ENCODE results near the gene S100Z.

Gene S100Z

DNA sequence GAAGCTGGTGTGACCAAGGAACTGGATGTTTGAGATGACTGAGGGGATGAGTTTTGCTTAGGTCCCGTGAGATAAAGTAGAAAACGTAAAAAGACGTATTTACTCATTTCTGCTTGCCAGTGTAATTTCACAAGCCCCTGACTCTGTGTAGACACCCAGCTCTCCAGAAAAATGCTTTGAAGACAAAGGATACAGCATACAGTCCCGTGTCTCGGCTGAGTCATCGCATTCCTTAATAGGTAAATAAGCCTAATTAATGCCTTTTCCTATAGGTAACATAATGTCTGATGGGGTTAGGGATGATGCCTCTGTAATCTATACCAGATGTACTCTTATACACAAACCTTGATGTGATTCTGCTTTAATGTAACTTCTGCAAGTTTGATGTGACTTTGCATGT is 20.2 kb downstream of the S100Z start:
- ChIA-PET CTCF (interaction anchor here (1.7 to 4.9 kb wide), 3 partner anchors 9 to 207 kb away, joined by 4 to 31 read pairs (median 10); no protein-coding TSS in a partner anchor), POLR2A (no interaction called here)
- TF ChIP-seq, protein P1, sequence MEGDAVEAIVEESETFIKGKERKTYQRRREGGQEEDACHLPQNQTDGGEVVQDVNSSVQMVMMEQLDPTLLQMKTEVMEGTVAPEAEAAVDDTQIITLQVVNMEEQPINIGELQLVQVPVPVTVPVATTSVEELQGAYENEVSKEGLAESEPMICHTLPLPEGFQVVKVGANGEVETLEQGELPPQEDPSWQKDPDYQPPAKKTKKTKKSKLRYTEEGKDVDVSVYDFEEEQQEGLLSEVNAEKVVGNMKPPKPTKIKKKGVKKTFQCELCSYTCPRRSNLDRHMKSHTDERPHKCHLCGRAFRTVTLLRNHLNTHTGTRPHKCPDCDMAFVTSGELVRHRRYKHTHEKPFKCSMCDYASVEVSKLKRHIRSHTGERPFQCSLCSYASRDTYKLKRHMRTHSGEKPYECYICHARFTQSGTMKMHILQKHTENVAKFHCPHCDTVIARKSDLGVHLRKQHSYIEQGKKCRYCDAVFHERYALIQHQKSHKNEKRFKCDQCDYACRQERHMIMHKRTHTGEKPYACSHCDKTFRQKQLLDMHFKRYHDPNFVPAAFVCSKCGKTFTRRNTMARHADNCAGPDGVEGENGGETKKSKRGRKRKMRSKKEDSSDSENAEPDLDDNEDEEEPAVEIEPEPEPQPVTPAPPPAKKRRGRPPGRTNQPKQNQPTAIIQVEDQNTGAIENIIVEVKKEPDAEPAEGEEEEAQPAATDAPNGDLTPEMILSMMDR (IDR thresholded peaks at IDR 0.05; ENCODE audit: control extremely low read depth, extremely low read depth, low read depth, missing control alignments): no peak
- no peak for DNase-seq (ENCODE audit: extremely low spot score)

DNA sequence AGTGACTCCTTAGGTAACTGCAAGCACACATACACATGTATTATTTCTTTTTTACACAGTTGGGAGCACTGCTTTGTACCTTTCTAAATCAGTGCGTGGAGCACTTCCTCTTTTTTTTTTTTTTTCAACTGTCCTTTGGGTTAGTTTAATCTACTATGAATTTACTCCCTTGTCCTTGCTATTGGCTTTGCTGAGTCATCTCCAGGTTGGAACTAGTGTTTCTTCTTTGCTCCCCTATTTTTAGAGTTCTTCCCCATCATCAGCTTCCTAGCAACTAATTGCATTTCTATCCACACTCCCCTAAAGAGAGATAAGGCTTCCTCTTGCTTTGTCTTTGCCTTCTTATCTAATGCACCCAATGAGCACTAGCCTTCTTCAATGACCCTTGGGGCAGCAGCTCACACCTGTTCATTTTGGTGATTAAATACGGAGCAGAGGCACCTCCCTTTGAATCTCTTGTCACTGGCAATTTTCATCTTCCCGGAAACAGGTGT is 24.3 kb downstream of the S100Z start:
- TF ChIP-seq, protein P1 (IDR thresholded peaks at IDR 0.05; ENCODE audit: control extremely low read depth, extremely low read depth, low read depth, missing control alignments): no peak
- CTCF ChIA-PET: no interaction called here
- POLR2A ChIA-PET: interaction anchor here (0.7 kb wide), 1 partner anchor 21 kb away, joined by 3 read pairs; no protein-coding TSS in a partner anchor
- DNase-seq (ENCODE audit: extremely low spot score): peak; percentile 42

DNA sequence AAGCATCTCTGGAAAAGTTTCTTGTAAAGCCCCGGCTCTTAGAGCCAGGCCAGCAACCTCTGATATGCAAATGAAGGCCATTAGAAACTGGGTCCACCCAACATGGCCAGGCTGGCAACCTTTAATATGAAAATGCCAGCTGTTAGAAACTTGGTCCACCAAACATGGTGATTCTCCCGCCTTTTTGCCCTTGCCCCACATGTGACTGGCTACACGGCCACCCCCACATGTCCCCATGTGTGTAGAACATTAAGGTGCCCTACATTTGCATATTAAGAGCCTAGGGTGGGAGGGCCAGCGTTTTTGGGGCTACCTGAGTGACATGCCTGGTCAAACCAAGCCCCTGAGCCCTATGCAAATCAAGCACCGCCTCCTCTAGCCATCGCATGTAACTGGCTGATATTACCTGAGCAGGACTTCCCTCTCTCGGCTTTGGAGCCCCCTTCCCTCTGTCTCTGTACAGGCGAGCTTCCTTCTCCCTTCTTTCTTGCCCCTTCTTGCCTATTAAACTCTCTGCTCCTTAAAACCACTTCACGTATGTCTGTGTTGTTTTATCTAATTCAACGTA is 39.0 kb downstream of the S100Z start:
- ChIA-PET POLR2A (no interaction called here), CTCF (no interaction called here)
- TF ChIP-seq, protein P1 (IDR thresholded peaks at IDR 0.05; ENCODE audit: control extremely low read depth, extremely low read depth, low read depth, missing control alignments): no peak

DNA sequence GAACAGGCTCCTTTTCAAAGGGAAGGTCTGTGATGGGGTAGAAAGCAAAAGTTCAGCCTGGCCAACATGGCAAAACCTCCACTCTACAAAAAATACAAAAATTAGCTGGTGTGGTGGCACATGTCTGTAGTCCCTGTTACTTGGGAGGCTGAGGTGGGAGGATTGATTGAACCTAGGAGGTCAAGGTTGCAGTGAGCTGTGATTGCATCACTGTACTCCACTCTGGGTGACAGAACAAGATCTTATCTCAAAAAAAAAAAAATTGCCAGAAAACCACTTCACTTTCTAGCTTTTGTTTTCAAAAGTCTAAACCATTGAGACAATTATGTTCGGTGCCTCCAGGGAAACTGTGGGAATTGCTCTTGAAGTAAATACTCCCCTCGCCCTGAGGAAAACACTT is 43.5 kb downstream of the S100Z start:
- ChIA-PET CTCF (no interaction called here), POLR2A (no interaction called here)
- DNase-seq (ENCODE audit: extremely low spot score): no peak
- TF ChIP-seq, protein P1 (IDR thresholded peaks at IDR 0.05; ENCODE audit: control extremely low read depth, extremely low read depth, low read depth, missing control alignments): no peak

More for the DNA sequence above, 39.0 kb downstream of the S100Z start:
- DNase-seq (ENCODE audit: extremely low spot score): no peak

DNA sequence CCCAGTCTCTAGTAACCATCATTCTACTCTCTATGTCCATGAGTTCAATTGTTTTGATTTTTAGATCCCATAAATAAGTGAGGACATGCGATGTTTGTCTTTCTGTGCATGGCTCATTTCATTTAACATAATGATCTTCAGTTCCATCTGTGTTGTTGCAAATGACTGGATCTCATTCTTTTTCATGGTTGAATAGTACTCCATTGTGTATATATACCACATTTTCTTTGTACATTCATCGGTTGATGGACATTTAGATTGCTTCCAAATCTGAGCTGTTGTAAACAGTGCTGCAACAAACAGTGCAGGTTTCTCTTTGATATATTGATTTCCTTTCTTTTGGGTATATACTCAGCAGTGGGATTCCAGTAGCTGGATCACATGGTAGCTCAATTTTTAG is 46.4 kb downstream of the S100Z start:
- TF ChIP-seq, protein P1 (IDR thresholded peaks at IDR 0.05; ENCODE audit: control extremely low read depth, extremely low read depth, low read depth, missing control alignments): no peak
- no peak for DNase-seq (ENCODE audit: extremely low spot score)
- CTCF ChIA-PET: interaction anchor here (1.0 to 1.7 kb wide), 2 partner anchors 13 to 18 kb away, joined by 3 read pairs; no protein-coding TSS in a partner anchor
- POLR2A ChIA-PET: no interaction called here

DNA sequence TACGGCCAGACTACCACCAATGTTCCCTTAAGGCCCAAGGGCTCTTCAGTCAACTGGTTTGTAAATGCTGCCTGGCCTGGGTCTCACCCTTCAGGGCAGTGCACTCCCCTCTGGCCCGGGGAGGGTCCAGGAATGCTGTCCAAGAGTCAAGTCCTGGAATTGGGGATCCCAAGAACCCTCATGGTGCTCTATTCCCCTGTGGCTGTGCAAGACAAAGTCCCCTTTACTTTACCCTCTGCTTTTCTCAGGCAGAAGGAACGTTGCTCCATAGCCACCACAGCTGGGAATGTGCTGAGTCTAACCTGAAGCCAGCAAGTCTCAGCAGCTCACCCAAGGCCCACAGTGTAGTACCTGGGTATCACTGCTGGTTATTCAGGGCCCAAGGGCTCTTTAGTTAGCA is 51.7 kb downstream of the S100Z start:
- ChIA-PET POLR2A (no interaction called here), CTCF (no interaction called here)
- no peak for DNase-seq (ENCODE audit: extremely low spot score)
- TF ChIP-seq, protein P1 (IDR thresholded peaks at IDR 0.05; ENCODE audit: control extremely low read depth, extremely low read depth, low read depth, missing control alignments): no peak
